GM12878 (cell line): ENCODE results near the gene LDLRAD4. TPM values are rescaled to one million over a fixed set of nuclear protein-coding genes. Genes with fewer than 3 reads are reported as not detected.

Source experiments
- ATAC-seq: fragments of 200-7000 bp; cut with Tn5 transposase; 3 replicates; pipeline ENCODE4 v1.9.1; 2020; ENCODE audit warnings: mild to moderate bottlenecking, moderate library complexity
- BruUV-seq: library from RNA; stranded (reverse); fragments of 400-500 nt; replicated peaks from 2 replicates; lab custom pipeline; 2021; lab: Mats Ljungman, UMichigan
- CTCF ChIA-PET: fragments of 300-600 bp; sonication (Branson Sonifier 250); formaldehyde crosslinking; extraction: SDS; loops from one replicate; lab custom pipeline; 2021; ENCODE audit warnings: inconsistent platforms; lab: Yijun Ruan, JAX
- POLR2A ChIA-PET: fragments of 350-600 bp; formaldehyde crosslinking; extraction: SDS; loops from one replicate; lab custom pipeline; 2021; ENCODE audit warnings: inconsistent platforms; lab: Charles Lee
- RAD21 ChIA-PET: fragments of 300-600 bp; sonication (Branson Sonifier 250); formaldehyde crosslinking; loops from one replicate; lab custom pipeline; 2023; ENCODE audit warnings: antibody characterized with exemption; ENCODE audit not compliant: unreplicated experiment; lab: Charles Lee
- SMC1A ChIA-PET: fragments of 300-600 bp; sonication (Branson Sonifier 250); formaldehyde crosslinking; loops from one replicate; lab custom pipeline; 2023; ENCODE audit not compliant: unreplicated experiment, uncharacterized antibody; lab: Charles Lee
- DNase-seq: peaks from one replicate; pipeline ENCODE4 v3.0.0-alpha.2; 2011; ENCODE audit warnings: low read depth, low spot score
- FAIRE-seq: peaks from 3 replicates; lab custom pipeline; 2011; peaks lifted over from hg19 to GRCh38; lab: Jason Lieb, UNC
- H2AFZ ChIP-seq: 2 replicates; pipeline ENCODE4 v1.6.0; 2011; ENCODE audit warnings: low read depth, low read length, control low read depth; ENCODE audit not compliant: control insufficient read depth
- H3K27ac ChIP-seq: 2 replicates; pipeline ENCODE4 v1.5.1; 2011; ENCODE audit warnings: control low read depth; ENCODE audit not compliant: control insufficient read depth, insufficient read depth
- H3K27me3 ChIP-seq, 2 experiments: replicated peaks in 1 of 2; 2 replicates each; pipeline versions ENCODE4 v1.6.0 to v1.6.1; 2011; ENCODE audit warnings: low read length in 1 of 2; ENCODE audit not compliant: control insufficient read depth in 2 of 2, insufficient read depth in 2 of 2
- H3K36me3 ChIP-seq, 2 experiments: 2 replicates each; pipeline ENCODE4 v1.5.1; 2011; ENCODE audit warnings: low read length in 1 of 2; ENCODE audit not compliant: control insufficient read depth in 2 of 2, insufficient read depth in 2 of 2
- H3K4me1 ChIP-seq: 2 replicates; pipeline ENCODE4 v1.6.1; 2011; ENCODE audit warnings: mild to moderate bottlenecking, low read length, moderate library complexity, mixed read lengths; ENCODE audit not compliant: control insufficient read depth, insufficient read depth
- H3K4me2 ChIP-seq: 2 replicates; pipeline ENCODE4 v1.6.0; 2011; ENCODE audit warnings: control low read depth; ENCODE audit not compliant: control insufficient read depth, insufficient read depth
- H3K4me3 ChIP-seq: fragments of 200-600 bp; sonication (generic); 2 replicates; pipeline ENCODE4 v1.5.1; 2016
- H3K79me2 ChIP-seq: 2 replicates; pipeline ENCODE4 v1.6.0; 2011; ENCODE audit warnings: low read length; ENCODE audit not compliant: control insufficient read depth, insufficient read depth
- H3K9ac ChIP-seq: 2 replicates; pipeline ENCODE4 v1.8.0; 2011; ENCODE audit warnings: low read length, control low read depth, mixed read lengths; ENCODE audit not compliant: control insufficient read depth, insufficient read depth
- H3K9me3 ChIP-seq: replicated peaks from 3 replicates; pipeline ENCODE4 v1.5.1; 2011; ENCODE audit warnings: mild to moderate bottlenecking, low read length; ENCODE audit not compliant: control insufficient read depth, insufficient read depth
- H4K20me1 ChIP-seq: 2 replicates; pipeline ENCODE4 v1.6.0; 2011; ENCODE audit not compliant: control insufficient read depth, insufficient read depth
- BCL11A ChIP-seq: IDR thresholded peaks from 2 replicates; pipeline ENCODE4 v1.6.1; 2011; ENCODE audit warnings: low read depth, low read length
- BHLHE40 ChIP-seq, 2 experiments: fragments of 450-650 bp in 1 of 2; IDR thresholded peaks; 2 replicates each; pipeline ENCODE4 v1.6.1; 2011 to 2017; ENCODE audit warnings: low read depth in 2 of 2, borderline replicate concordance in 1 of 2, improper control_type of control experiment in 1 of 2, low read length in 1 of 2, mild to moderate bottlenecking in 1 of 2
- BRCA1 ChIP-seq: IDR thresholded peaks from 2 replicates; pipeline ENCODE4 v1.6.1; 2011; ENCODE audit warnings: low read depth, low read length, improper control_type of control experiment
- GABPA ChIP-seq: IDR thresholded peaks from 2 replicates; pipeline ENCODE4 v1.6.1; 2014; ENCODE audit warnings: antibody characterized with exemption, low read depth, mild to moderate bottlenecking, inconsistent platforms
- IKZF1 ChIP-seq: fragments of 450-650 bp; conservative IDR thresholded peaks from 2 replicates; pipeline ENCODE4 v1.6.1; 2017; ENCODE audit warnings: antibody characterized with exemption, mild to moderate bottlenecking
- MYB ChIP-seq: fragments of 150-350 bp; IDR thresholded peaks from 2 replicates; pipeline ENCODE4 v1.6.1; 2014; ENCODE audit warnings: mild to moderate bottlenecking, low read depth, low read length, borderline replicate concordance
- NFYB ChIP-seq: IDR thresholded peaks from 2 replicates; pipeline ENCODE4 v1.6.1; 2011; ENCODE audit warnings: low read depth, mild to moderate bottlenecking, low read length, improper control_type of control experiment, moderate library complexity; ENCODE audit not compliant: insufficient read depth
- RAD21 ChIP-seq: IDR thresholded peaks from 2 replicates; pipeline ENCODE4 v1.6.1; 2011; ENCODE audit warnings: mild to moderate bottlenecking, low read depth, low read length, moderate library complexity; ENCODE audit not compliant: insufficient read depth
- SIX5 ChIP-seq: IDR thresholded peaks from 2 replicates; pipeline ENCODE4 v1.6.1; 2011; ENCODE audit warnings: mild to moderate bottlenecking, low read depth, low read length, moderate library complexity; ENCODE audit not compliant: severe bottlenecking
- SMC3 ChIP-seq: IDR thresholded peaks from 2 replicates; pipeline ENCODE4 v1.6.1; 2011; ENCODE audit warnings: low read length, improper control_type of control experiment, borderline replicate concordance
- ZNF217 ChIP-seq: fragments of 450-650 bp; IDR thresholded peaks from 2 replicates; pipeline ENCODE4 v1.6.1; 2017; ENCODE audit warnings: antibody characterized with exemption, mild to moderate bottlenecking
- WGBS: methylation state at CpG from one replicate; pipeline ENCODE4 v1.1.6; 2016; ENCODE audit warnings: low lambda C conversion rate; ENCODE audit not compliant: insufficient replicate concordance, insufficient coverage; ENCODE audit errors: missing lambda C conversion rate; 5-methylcytosine and 5-hydroxymethylcytosine counted together
- in situ Hi-C: fragments of 300-500 bp; cut with MboI; formaldehyde crosslinking; loops from 9 replicates; pipeline ENCODE4 v1.14.3; 2018; ENCODE audit warnings: mixed read lengths
- intact Hi-C: fragments of 100-400 bp; cut with micrococcal nuclease; formaldehyde crosslinking; loops from one replicate; pipeline ENCODE4 v1.14.2; 2022; ENCODE audit not compliant: unreplicated experiment
- polyA plus RNA-seq, 11 experiments: library from polyadenylated mRNA; depleted of rRNA in 4 of 11; unstranded in 6 of 11; stranded (reverse) in 5 of 11; fragments of >200 nt; fragmentation: Nextera tagmentation in 4 of 11; fragmentation: Illumina TruSeq in 1 of 11; extraction: Ambion mirVana in 4 of 11; extraction: Trizol in 1 of 11; gene quantifications; 1 replicate in 1 of 11; 2 replicates in 10 of 11; pipeline versions ENCODE4 v1.2.1 to v1.2.3, GENCODE V29; 2011 to 2016; ENCODE audit warnings: inconsistent platforms in 2 of 11, missing spikeins in 2 of 11, low read depth in 1 of 11
- total RNA-seq, 4 experiments: library from RNA; depleted of rRNA in 3 of 4; stranded (reverse); fragments of >200 nt in 3 of 4; fragmentation: Illumina TruSeq in 1 of 4; extraction: Trizol in 1 of 4; gene quantifications; 2 replicates each; pipeline versions ENCODE4 v1.2.1 to v1.2.3, GENCODE V29; 2013 to 2021
- TF ChIP-seq, protein P1 (sequence below): fragments of 450-650 bp; IDR thresholded peaks from 2 replicates; pipeline ENCODE4 v1.6.1; 2017; ENCODE audit warnings: mild to moderate bottlenecking, moderate library complexity
- TF ChIP-seq, protein P2 (sequence below), 3 experiments: IDR thresholded peaks in 2 of 3; conservative IDR thresholded peaks in 1 of 3; 2 replicates each; pipeline ENCODE4 v1.5.1; 2011; ENCODE audit warnings: low read depth in 3 of 3, low read length in 3 of 3, mild to moderate bottlenecking in 3 of 3, control low read depth in 2 of 3, moderate library complexity in 2 of 3, inconsistent platforms in 1 of 3, mixed read lengths in 1 of 3; ENCODE audit not compliant: control insufficient read depth in 2 of 3, insufficient read depth in 1 of 3; ENCODE audit errors: extremely low read depth in 1 of 3
- TF ChIP-seq, protein P3 (sequence below): fragments of 450-650 bp; IDR thresholded peaks from 2 replicates; pipeline ENCODE4 v1.6.1; 2014; ENCODE audit warnings: mild to moderate bottlenecking

Gene LDLRAD4
- total and polyA plus RNA-seq, 10 of the 15 experiments (the other 5 are each of a cell fraction or from before 2014, with no cell fraction given): 2.7 to 16.8 (median 11.2) TPM

DNA sequence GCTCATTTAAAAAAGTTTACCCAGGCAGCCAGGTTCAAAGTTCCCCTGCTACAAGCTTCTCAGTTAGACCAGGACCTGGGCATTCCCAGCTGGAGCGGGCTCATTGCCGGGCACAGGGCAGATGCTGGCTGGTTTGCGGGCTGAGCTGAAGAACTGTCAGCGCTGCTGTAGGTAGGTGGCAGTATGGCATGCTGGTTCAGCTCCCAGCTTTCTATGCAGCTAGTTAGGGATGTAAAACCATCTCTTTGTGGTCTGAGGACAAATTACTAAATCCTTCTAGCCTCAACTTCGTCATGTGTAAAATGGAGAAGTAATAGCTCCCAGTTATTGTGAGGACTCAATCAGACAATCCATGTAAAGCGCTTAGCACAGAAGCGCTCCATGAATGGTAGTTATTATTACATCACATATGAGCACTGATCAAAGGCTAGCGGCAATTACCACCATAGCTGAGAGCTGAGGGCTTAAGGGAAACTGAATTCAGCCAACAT is 2.4 kb upstream of the LDLRAD4 start:
- WGBS: under 1% methylated on average over 8 of the region's 8 CpGs
- in situ Hi-C loops: no loop called here
- Histone ChIP-seq H3K27ac (no peak overlapping the region), H3K27me3 (peaks cover 8 to 25% of the 10 kb centered on the region in 2 experiments), H3K9me3 (no peaks in the 10 kb centered on the region), H3K36me3 (no peaks in the 10 kb centered on the region), H3K4me1 (no peaks in the 10 kb centered on the region), H2AFZ (no peak overlapping the region), H3K4me2 (no peak overlapping the region), H3K79me2 (no peaks in the 10 kb centered on the region), H4K20me1 (no peaks in the 10 kb centered on the region), H3K9ac (no peak overlapping the region), H3K4me3 (no peak overlapping the region)
- TF ChIP-seq RAD21 (peak; percentile 55), ZNF217 (no peak), SIX5 (no peak), GABPA (no peak), IKZF1 (0 out of 2 replicates have a peak, but pooled peaks have one; percentile 18), BHLHE40 (IDR thresholded peaks at IDR 0.05; ENCODE audit: borderline replicate concordance in 1 of 2, low read depth in 2 of 2, low read length in 1 of 2) (no peak), SMC3 (peak; percentile 47), NFYB (no peak), MYB (no peak), BRCA1 (no peak), BCL11A (no peak)
- TF ChIP-seq, protein P1, sequence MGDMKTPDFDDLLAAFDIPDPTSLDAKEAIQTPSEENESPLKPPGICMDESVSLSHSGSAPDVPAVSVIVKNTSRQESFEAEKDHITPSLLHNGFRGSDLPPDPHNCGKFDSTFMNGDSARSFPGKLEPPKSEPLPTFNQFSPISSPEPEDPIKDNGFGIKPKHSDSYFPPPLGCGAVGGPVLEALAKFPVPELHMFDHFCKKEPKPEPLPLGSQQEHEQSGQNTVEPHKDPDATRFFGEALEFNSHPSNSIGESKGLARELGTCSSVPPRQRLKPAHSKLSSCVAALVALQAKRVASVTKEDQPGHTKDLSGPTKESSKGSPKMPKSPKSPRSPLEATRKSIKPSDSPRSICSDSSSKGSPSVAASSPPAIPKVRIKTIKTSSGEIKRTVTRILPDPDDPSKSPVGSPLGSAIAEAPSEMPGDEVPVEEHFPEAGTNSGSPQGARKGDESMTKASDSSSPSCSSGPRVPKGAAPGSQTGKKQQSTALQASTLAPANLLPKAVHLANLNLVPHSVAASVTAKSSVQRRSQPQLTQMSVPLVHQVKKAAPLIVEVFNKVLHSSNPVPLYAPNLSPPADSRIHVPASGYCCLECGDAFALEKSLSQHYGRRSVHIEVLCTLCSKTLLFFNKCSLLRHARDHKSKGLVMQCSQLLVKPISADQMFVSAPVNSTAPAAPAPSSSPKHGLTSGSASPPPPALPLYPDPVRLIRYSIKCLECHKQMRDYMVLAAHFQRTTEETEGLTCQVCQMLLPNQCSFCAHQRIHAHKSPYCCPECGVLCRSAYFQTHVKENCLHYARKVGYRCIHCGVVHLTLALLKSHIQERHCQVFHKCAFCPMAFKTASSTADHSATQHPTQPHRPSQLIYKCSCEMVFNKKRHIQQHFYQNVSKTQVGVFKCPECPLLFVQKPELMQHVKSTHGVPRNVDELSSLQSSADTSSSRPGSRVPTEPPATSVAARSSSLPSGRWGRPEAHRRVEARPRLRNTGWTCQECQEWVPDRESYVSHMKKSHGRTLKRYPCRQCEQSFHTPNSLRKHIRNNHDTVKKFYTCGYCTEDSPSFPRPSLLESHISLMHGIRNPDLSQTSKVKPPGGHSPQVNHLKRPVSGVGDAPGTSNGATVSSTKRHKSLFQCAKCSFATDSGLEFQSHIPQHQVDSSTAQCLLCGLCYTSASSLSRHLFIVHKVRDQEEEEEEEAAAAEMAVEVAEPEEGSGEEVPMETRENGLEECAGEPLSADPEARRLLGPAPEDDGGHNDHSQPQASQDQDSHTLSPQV: no peak
- TF ChIP-seq, protein P2, sequence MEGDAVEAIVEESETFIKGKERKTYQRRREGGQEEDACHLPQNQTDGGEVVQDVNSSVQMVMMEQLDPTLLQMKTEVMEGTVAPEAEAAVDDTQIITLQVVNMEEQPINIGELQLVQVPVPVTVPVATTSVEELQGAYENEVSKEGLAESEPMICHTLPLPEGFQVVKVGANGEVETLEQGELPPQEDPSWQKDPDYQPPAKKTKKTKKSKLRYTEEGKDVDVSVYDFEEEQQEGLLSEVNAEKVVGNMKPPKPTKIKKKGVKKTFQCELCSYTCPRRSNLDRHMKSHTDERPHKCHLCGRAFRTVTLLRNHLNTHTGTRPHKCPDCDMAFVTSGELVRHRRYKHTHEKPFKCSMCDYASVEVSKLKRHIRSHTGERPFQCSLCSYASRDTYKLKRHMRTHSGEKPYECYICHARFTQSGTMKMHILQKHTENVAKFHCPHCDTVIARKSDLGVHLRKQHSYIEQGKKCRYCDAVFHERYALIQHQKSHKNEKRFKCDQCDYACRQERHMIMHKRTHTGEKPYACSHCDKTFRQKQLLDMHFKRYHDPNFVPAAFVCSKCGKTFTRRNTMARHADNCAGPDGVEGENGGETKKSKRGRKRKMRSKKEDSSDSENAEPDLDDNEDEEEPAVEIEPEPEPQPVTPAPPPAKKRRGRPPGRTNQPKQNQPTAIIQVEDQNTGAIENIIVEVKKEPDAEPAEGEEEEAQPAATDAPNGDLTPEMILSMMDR (IDR thresholded peaks at IDR 0.05 in 2 of 3, conservative IDR thresholded peaks at IDR 0.05 in 1 of 3; ENCODE audit: control insufficient read depth in 2 of 3, extremely low read depth in 1 of 3, insufficient read depth in 1 of 3, low read depth in 3 of 3, low read length in 3 of 3): peak; percentile 49 to 70 (median 57)
- TF ChIP-seq, protein P3, sequence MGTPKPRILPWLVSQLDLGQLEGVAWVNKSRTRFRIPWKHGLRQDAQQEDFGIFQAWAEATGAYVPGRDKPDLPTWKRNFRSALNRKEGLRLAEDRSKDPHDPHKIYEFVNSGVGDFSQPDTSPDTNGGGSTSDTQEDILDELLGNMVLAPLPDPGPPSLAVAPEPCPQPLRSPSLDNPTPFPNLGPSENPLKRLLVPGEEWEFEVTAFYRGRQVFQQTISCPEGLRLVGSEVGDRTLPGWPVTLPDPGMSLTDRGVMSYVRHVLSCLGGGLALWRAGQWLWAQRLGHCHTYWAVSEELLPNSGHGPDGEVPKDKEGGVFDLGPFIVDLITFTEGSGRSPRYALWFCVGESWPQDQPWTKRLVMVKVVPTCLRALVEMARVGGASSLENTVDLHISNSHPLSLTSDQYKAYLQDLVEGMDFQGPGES: no peak
- POLR2A ChIA-PET: no interaction called here
- CTCF ChIA-PET: interaction anchor here (0.6 to 2.6 kb wide), 41 partner anchors 9 to 597 kb away, joined by 3 to 26 read pairs (median 5); no protein-coding TSS in a partner anchor
- peak; percentile 4 for DNase-seq
- RAD21 ChIA-PET: interaction anchor here (0.9 to 2.4 kb wide), 15 partner anchors 13 to 575 kb away, joined by 3 to 19 read pairs (median 5); no protein-coding TSS in a partner anchor
- SMC1A ChIA-PET: interaction anchor here (0.6 to 1.9 kb wide), 28 partner anchors 9 to 596 kb away, joined by 3 to 16 read pairs (median 4); partner anchors contain the start of genes FAM210A and RNMT
- no TSS peak for BruUV-seq
- ATAC-seq: peak; percentile 79
- no peak for FAIRE-seq
- intact Hi-C loops: loop anchor here (10.0 kb wide), 1 partner anchor 319 kb away; no protein-coding TSS in a partner anchor
